Mammary epithelial cell (primary cell): Measurements from ENCODE around the gene RSAD1.

ENCODE experiments used
- EZH2 ChIP-seq: IDR thresholded peaks from 2 replicates; pipeline ENCODE4 v1.6.1; 2012; ENCODE audit warnings: low read length, inconsistent platforms, borderline replicate concordance
- TF ChIP-seq, protein P1 (sequence below), 2 donors: IDR thresholded peaks in 1 of 2; conservative IDR thresholded peaks in 1 of 2; 2 replicates each; pipeline ENCODE4 v1.5.1; 2011 to 2012; ENCODE audit warnings: inconsistent platforms in 2 of 2, low read length in 2 of 2, mild to moderate bottlenecking in 2 of 2, control low read depth in 1 of 2, low read depth in 1 of 2; ENCODE audit not compliant: insufficient read depth in 1 of 2; ENCODE audit errors: extremely low read depth in 1 of 2

DNA sequence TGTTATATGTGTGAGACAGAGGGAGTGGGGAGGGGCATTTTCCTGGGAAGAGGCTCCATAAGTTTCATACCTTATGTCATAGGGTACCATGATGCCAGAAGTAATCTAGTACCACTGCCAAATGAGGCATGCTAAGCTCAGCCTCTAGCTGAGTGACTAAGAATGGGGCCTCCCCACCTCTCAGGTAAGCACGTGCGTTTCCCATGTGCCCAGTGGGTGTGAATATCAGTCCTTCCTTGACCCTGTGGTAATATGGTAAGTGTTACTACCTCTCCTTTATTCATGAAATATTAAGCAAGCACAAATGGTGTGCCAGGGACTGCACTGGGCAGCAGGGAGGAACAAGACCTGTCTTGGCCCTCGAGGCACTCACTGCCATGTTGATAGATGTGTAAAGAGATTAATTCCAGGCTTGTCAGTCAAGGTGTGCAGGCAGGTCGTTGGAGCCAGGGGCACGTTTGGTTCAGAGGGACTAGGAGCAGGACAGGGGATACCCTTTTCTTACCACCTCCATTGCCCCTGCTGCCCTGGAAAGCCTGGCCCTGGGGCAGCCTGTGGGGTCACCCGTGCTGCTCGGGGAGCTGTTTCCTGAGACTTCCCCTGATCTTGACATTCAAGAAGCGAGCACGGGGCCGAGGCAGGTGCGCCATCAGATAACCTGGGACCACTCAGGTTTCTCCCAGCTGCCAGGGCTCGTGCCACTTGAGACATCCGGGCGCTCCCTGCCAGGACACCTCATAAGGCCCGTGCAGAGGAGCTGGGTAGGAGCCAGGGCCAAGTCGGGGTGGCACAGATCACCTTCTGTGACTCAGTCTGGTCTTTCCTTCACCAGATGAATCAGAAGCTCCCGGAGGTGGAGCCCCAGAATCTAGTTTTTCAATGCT lies 8.8 kb downstream of the RSAD1 start:
- TF ChIP-seq EZH2 = no peak
- TF ChIP-seq, protein P1, sequence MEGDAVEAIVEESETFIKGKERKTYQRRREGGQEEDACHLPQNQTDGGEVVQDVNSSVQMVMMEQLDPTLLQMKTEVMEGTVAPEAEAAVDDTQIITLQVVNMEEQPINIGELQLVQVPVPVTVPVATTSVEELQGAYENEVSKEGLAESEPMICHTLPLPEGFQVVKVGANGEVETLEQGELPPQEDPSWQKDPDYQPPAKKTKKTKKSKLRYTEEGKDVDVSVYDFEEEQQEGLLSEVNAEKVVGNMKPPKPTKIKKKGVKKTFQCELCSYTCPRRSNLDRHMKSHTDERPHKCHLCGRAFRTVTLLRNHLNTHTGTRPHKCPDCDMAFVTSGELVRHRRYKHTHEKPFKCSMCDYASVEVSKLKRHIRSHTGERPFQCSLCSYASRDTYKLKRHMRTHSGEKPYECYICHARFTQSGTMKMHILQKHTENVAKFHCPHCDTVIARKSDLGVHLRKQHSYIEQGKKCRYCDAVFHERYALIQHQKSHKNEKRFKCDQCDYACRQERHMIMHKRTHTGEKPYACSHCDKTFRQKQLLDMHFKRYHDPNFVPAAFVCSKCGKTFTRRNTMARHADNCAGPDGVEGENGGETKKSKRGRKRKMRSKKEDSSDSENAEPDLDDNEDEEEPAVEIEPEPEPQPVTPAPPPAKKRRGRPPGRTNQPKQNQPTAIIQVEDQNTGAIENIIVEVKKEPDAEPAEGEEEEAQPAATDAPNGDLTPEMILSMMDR (conservative IDR thresholded peaks at IDR 0.05 in 1 of 2, IDR thresholded peaks at IDR 0.05 in 1 of 2; ENCODE audit: extremely low read depth in 1 of 2, insufficient read depth in 1 of 2, low read depth in 1 of 2, low read length in 2 of 2) = no peak
